ENCODE results near the gene ALDH7A1.
"Not testable (repeated sequence)": the region's sequence is repeated elsewhere in the genome, so short reads cannot be mapped to it uniquely, and the experiment has no call there.

Gene ALDH7A1

DNA sequence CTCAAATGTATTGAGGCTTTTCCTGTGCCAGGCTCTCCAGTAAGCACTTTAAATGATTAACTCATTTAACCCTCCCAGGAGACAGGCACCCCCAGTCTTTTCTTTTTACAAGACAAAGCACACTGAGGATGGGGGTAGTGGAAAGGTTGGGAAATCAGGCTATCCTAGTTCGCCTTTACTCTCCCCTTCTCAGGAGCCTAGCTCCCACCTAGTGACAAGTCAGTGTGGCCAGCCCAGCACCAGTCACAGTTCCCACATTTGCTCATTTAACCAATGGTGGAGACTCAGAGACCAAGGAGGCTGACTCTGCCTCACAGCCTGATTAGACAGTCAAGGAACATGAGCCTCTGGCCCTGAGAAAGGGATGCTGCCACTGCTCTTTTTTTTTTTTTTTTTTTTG, 3.5 kb downstream of the ALDH7A1 start:
- no peak for DNase-seq

DNA sequence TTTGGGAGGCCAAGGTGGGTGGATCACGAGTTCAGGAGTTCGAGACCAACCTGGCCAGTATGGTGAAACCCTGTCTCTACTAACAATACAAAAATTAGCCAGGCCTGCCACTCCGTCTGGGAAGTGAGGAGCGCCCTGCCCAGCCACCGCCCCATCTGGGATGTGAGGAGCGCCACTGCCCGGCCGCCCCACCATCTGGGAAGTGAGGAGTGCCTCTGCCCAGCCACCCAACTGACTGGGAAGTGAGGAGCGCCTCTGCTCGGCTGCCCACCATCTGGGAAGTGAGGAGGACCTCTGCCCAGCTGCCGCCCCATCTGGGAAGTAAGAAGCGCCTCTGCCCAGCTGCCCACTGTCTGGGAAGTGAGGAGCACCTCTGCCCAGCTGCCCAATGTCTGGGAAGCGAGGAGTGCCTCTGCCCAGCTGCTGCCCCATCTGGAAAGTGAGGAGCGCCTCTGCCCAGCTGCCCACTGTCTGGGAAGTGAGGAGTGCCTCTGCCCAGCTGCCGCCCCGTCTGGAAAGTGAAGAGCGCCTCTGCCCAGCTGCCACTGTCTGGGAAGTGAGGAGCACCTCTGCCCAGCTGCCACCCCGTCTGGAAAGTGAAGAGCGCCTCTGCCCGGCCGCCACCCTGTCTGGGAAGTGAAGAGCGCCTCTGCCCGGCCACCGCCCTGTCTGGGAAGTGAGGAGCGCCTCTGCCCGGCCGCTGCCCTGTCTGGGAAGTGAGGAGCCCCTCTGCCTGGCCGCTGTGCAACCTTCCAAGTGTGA, 5.3 kb downstream of the ALDH7A1 start:
- no peak for DNase-seq

DNA sequence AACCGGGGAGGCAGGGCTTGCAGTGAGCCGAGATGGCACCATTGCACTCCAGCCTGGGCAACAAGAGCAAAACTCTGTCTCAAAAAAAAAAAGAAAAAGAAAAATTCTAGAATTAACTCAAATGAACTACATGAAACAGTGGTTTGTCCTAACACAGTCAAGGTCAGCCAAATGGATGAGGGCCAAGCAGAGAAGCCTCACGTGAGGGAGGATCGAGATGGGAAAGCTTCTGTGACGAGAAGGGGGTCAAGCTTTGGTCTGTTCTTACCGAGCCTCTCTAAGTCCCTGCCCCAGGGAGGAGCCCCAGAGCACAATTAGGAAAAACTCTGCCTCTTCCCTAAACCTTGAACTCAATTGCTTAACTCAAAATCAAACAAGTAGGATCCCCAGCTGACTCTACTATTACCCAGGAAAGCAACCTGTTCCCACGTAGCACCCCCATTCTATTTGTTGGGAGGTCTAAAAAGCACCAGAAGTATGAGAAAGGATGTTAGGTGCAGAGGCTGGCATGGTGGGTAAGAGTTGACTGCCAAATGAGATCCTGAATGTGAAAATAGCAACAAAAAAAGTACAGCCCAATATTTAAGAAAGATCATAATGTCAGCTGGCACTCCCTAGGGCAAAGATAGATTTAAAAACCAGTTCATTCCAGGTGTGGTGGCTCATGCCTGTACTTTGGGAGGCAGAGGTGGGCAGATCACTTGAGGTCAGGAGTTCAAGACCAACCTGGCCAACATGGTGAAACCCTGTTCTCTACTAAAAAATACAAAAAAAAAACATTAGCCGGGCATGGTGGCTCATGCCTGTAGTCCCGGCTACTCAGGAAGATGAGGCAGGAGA, 7.2 kb downstream of the ALDH7A1 start:
- DNase-seq: no peak

DNA sequence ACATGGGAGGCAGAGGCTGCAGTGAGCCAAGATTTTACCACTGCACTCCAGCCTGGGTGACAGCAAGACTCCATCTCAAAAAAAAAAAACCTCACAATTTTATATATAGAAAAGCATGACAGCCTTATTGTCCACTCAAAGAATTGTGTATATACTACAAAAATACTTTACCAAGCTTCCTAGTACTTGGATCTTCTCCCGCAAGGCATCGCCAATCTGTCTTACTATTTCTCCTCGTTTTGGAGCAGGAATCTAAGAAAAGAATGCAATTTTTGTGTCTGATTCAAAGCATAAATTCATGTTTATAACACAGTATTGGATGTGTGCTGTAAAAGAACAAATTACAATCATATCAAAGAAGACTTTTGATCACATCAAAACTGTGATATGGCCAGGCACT, 11.3 kb downstream of the ALDH7A1 start:
- DNase-seq: no peak

GRCh38 chr5:126579716-126580115, 15.3 kb downstream of the ALDH7A1 start:
- DNase-seq: no peak

GRCh38 chr5:126577415-126577814, 17.6 kb downstream of the ALDH7A1 start:
- no peak for DNase-seq

- no peak for DNase-seq
These were observed 18.0 kb downstream of the ALDH7A1 start for GRCh38 chr5:126576974-126577373.

GRCh38 chr5:126575644-126576043, 19.4 kb downstream of the ALDH7A1 start:
- DNase-seq: no peak

DNA sequence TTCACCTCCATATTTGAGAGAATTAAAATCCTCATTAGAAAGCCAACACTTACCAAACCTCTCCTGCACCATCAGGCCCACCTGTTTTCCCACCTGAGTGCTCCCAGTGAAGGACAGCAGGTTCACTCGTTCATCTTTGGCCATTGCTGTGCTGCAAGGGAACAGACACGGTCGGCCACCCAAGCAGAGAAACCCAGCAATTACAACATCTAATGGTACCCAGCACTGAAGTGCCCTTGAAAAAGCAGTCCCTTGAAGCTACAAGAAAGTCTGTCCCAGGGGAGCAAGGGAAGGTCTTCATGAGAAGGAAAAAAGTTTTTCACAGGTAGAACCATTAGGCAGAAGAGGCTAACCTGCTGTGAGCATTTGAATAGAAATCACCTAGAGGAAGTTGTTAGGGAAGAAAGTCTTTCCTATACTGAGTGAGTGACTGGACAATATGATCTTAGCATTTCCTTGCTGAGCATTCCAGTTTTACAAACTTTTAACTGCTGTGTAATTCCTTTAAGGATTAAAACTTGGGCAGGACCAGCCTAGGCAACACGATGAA, 26.7 kb downstream of the ALDH7A1 start:
- DNase-seq: no peak

DNA sequence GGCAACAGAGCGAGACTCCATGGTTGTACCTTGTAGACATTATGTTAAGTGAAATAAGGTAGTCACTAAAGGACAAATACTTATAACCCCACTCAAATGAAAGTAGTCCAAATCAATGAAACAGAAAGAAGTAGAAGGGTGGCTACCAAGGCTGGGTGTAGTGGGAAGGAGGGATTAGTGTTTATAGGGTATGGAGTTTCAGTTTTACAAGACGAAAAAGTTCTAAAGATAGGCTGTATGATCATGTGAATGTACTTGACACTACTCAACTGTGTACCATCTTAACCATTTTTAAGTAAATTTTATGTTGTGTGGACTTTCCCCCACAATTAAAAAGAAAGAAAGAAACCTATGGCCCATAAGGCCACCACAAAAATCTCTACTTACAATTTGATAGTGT, 32.2 kb downstream of the ALDH7A1 start:
- no peak for DNase-seq

GRCh38 chr5:126561908-126562307, 33.1 kb downstream of the ALDH7A1 start:
- no peak for DNase-seq

DNA sequence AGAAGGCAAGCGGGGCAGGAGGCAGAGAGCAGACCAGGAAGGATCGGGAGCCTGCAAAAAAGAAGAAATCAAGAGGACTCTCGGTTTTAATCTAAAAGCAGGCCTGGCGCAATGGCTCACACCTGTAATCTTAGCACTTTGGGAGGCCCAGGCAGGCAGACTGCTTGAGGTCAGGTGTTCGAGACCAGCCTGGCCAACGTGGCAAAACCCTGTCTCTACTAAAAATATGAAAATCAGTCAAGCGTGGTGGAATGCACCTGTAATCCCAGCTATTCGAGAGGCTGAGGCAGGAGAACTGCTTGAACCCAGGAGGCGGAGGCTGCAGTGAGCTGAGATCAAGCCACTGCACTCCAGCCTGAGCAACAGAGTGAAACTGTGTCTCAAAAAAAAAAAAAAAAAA, 39.9 kb downstream of the ALDH7A1 start:
- DNase-seq: not testable (repeated sequence)

DNA sequence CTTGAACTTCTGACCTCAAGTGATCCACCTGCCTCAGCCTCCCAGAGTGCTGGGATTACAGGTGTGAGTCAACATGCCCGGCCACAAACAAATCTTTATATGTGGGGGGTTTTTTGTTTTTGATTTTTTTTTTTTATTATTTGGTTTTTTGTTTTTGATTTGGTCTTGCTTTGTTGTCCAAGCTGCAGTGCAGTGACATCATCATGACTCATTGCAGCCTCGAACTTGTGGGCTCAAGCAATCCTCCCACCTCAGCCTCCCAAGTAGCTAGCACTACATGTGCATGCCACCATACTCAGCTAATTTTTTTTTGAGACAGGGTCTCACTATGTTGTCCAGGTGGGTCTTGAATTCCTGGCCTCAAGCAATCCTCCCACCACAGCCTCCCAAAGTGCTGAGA, 42.4 kb downstream of the ALDH7A1 start:
- no peak for DNase-seq

GRCh38 chr5:126544087-126544740, 50.8 kb downstream of the ALDH7A1 start:
- DNase-seq: peak; percentile 4

DNA sequence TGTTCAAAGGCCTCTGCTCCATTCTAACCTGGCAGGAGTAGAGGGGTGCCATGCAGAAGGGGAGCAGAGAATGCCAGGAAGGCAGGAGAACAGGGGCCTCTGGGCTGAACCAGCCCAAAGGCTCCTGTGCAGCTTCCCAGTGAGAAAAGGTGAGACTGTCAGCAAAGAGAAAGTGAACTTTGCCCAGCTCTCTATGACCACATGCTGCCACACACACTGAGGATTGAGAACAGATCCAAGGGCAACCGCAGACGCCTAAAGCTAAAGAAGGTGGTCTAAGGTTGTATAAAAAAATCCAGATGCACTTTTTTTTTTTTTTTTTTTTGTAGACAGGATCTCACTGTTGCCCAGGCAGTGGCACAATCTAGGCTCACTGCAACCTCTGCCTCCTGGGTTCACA, 51.4 kb downstream of the ALDH7A1 start:
- DNase-seq: no peak

DNA sequence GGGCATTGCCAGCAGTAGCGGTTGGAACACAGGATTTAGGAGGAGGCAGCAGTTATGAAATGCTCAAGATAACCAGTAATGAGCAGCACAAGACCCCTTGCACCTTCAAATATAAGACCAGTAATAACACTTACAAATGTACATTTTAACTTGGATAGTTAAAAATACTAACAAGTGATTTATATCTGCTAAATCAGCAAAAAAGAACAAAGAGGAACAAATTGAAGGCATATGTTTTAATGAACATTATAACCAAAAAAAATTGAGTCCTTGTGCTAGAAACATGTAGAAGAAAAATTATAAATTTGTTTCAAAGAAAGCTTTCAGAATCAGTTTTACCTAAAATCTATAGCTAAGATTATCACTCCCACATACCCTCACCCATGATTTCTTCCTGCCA, 52.0 kb downstream of the ALDH7A1 start:
- no peak for DNase-seq

DNA sequence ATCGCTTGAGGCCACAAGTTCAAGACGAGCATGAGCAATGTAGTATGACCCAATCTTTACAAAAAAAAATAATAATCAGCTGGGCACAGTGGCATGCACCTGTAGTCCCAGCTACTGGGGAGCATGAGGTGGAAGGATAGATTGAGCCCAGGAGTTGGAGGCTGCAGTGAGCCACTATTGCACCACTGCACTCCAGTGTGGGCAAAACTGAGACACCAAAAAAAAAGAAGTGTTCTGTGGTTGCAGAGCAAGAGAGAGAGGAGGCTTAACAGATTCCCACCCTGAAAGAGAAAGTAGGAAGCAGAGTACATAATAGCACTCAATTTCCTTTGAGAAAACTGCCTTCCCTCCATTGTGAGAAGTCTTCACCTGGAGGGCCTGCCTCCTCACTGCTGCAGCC, 52.6 kb downstream of the ALDH7A1 start:
- DNase-seq: no peak

- no peak for DNase-seq
These were observed 54.4 kb downstream of the ALDH7A1 start for GRCh38 chr5:126540631-126541030.

DNA sequence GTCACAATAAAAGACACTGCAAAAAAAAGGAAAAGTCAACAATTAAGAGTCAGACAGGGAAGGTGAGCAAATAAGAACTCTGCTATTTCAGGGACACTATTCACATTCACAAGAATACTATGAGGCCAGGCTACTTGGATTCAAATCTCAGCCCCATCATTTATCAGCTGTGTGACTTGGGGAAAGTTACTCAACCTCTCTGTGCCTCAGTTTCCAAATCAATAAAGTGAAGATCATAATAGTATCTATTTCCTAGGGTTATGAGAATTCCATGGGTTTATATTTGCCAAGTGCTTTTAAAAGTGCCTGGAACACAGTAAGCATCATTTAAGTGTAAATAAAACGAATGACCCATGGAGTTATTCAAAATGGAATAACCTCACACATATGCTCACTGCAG, 56.4 kb downstream of the ALDH7A1 start:
- no peak for DNase-seq

DNA sequence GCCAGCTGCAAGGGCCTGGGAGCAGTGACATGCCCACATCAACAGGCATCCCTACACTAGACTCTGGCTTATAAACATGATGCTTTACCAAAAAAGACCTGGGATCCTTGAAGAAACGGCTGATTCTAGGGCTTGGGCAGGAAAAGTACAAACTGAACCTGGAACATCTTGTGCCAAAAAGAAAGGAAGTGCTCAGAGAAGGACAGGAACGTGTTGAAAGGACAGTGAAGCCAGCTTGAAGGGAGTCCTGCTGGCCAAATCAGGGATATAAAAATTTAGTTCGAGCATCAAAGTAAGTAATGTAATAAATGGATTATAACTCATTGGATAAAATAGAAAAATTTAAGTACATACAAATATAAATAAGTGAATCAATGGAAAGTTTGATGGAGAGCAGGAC, 58.1 kb downstream of the ALDH7A1 start:
- DNase-seq: no peak

DNA sequence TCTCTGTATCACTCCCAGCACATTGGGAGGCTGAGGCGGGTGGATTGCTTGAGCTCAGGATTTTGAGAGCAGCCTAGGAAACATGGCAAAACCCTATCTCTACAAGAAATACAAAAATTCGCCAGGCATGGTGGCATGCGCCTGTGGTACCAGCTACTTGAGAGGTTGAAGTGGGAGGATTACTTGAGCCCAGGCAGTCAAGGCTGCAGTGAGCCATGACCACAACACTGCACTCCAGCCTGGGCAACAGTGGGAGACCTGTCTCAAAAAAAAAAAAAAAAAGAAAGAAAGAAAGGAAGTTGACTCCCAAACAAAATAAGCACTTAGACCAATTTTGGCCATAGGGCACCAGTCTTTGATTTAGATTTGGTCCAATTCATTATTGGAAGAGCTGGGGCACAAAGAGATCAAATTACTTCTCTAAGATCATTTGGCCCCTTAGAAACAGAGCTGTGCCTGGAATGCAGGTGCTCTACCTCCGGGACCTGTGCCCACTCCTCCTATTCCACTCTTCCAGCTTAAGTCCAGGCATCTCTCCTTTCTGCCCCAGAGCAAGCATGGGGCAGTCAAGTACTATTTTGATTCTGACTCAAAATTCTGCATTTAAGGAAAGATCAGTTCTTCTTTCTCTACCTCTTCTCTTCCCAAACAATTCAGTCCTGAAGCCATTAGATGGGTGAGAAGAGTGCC, 59.0 kb downstream of the ALDH7A1 start:
- DNase-seq: no peak

DNA sequence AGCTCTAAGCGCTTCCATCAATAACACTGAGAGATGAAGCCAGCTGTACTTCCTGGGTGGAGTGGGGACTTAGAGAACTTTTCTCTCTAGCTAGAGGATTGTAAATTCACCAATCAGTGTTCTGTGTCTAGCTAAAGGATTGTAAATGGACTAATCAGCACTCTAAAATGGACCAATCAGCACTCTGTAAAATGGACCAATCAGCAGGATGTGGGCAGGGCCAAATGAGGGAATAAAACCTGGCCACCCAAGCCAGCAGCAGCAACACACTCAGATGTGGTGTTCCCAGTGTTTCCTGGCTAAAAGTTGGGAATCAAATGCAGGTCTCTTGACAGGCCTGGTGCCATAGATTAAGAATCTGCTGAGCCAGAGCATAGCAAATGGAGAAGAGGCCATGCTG, 60.5 kb downstream of the ALDH7A1 start:
- DNase-seq: no peak
